HG03354 (cell line): ENCODE results near the gene SPATA18.
"Not testable (repeated sequence)": the region's sequence is repeated elsewhere in the genome, so short reads cannot be mapped to it uniquely, and the experiment has no call there.

Source experiments
- ATAC-seq: cut with Tn5 transposase; IDR thresholded peaks from one replicate; pipeline ENCODE4 v1.9.1; 2021; ENCODE audit warnings: mild to moderate bottlenecking; ENCODE audit not compliant: unreplicated experiment, poor library complexity, severe bottlenecking

SPATA18 gene

DNA sequence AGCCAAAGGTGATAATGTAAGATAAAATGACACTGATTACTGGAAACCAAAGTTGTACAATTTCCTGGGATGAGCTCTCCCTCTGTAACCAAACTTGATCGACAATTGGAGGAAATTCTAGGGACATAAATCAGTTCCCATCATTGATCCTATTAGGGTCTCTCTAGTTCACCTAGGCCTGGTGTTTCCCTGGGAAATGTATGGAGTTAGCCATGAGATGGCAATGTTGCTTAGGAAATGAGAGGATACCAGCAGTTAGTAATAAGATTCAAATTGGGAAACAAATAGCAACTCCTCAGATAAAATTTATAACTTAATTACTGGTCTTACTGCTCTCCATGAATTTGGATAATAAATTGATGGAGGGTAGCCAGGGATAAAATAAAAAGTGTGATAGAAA lies 52.2 kb downstream of the SPATA18 start:
- ATAC-seq = no peak

DNA sequence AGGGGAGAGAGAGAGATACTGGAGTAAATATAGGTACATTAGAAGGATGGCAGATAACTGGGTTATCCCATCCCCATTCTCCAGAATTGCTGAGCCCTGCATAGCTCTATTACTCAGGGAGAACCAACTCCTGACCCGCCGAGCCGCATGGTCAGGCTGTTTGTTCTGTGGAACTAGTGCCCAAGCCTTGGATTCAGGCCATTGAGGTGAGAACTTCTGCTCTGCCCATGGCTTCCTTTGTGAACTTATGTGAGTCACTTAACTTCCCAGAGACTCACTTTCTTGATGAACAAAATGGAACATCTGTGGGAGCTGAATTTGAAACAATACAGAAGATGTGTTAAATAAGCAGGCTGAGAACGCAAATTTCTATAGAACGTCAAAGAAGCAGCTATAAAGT lies 54.2 kb downstream of the SPATA18 start:
- no peak for ATAC-seq

DNA sequence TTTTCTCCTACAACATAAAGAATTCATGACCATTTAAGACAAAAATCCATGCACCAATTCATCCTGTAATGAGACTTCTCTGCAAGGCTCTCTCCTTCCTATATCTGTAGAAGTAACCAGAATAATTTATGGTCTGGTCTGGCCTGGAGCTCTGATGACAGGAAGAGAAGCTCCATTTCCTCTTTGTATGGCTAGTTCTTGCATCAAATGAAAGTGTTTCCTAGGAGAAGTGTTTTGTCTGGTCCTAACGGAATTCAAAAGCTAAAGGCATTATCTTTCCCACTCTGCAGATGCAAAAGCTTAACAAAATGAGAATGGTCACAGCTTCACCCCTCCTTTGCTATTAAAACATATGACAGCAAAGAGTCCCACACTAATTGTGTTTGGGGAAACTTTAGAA lies 55.1 kb downstream of the SPATA18 start:
- ATAC-seq = no peak

DNA sequence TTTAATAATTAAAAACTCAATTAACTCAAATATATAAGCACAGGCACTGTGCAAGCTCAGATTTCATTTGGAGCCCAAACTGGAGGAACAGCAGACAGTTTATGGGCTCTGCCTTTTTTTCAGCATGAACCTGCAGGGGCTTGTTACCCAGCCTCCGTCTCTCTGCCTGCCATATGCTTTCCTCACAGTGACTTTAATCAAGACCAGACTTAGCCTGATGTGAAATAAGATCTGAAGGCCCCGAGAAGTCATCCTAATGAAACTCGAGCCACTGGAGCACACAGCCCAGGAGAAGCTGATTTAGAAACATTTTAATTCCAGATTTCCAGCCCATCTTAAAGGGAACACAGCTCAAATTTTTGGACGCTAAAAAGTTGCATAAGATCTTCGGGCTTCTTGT lies 55.6 kb downstream of the SPATA18 start:
- ATAC-seq = no peak

DNA sequence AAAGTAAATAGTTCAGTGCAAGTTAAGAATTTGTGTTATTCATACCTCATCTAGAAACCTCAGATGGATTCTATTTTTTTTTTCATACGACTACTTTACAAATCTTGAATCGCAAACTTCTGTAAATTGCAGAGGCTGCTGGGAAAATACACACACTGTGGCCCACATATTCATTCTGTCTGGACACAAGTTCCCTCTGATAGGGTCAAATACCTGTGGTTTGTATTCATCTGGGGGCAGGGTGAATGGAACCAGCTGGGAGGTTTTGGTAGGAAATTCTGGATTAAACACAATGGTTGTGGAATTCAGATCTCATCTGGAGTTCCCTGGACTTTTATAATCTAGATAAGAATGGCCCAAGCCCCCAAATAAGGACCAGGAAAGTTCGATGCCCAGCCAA lies 56.2 kb downstream of the SPATA18 start:
- ATAC-seq = no peak

DNA sequence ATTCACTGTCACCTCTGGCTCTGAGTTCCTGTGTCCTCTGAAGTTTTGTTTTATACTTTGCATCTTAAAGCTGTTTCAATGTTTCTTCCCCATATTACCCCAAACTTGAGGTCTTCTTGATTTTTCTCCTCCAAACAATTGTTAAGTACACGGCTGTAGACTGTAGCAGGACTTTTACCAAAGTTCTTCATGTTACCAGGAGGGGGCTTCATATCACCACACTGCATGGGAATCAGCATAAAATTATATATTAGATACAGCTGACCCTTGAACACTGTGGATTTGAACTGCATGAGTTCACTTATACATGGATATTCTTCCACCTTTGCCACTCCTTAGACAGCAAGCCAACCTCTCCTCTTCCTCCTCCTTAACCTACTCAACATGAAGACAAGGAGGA lies 56.6 kb downstream of the SPATA18 start:
- no peak for ATAC-seq

DNA sequence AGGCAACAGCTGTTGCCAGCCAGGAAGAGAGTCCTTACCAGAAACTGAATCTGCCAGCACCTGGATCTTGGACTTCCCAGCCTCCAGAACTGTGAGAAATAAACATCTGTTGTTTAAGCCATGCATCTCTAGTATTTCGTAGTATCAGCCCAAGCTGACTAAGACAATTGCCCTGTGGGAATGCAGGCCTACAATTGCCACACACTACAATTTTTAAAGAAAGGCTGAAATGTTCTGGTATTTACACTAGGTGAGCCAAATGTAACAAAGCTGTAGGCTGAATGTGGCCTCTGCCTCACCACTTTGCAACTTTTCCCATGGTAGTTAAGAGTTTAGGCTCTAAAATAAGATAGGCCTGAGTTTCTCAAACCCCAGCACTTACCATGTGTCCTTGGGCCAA lies 59.1 kb downstream of the SPATA18 start:
- ATAC-seq = no peak

DNA sequence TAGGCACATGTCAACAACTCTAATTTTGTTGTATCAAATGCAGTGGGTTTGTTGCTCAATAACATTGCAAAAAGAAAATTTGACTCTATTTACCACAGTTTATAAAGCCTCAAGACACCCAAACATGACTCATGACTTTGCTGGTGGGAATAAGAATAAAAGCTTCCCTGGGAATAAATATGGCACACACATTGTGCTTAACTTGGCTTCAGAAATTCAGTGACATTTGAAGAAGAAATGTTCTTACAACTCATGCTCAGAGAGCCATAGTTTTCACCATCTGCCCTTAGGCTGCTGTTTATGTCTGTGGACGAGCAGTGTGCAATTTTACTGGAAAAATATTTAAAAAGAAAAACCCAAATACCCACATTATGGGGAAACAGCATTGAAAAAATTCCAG lies 60.9 kb downstream of the SPATA18 start:
- ATAC-seq = no peak

DNA sequence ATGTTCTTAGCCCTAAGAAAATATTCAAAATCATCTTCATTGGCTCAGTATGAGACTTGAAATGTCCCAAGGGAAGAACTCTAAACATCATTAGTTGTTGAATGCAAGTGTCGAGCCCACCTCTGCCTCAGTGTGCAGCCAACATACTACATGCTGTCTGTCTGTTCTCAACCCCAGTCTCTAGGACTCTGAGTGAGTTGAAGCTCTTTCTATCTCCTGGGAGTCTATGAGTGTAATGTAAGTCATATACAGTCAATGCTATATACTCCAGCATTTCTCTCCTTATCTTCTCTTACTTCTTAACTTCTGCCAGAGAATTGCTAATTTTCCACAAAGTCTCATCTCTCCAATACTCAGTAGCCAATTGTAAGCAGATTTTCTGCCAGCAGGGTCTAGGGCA lies 61.3 kb downstream of the SPATA18 start:
- ATAC-seq = no peak

DNA sequence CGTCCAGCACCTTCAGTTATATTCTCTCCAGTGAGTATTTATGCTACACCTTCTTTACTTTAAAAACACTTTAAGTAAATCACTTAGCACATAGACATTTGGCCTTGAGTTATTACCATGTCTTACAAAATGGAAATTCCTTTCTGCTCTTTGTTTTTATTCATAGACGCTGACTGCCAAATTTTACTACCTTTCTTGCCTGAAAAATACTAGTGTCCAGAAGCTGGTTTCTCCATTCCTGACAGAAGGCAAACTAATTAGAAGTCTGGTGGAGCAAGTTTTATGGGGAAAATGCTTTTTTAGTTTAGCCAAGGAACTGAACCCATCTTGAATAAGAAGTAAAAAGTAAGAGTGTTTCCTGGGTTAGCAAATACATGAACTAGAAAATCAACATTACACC lies 65.5 kb downstream of the SPATA18 start:
- ATAC-seq = no peak

DNA sequence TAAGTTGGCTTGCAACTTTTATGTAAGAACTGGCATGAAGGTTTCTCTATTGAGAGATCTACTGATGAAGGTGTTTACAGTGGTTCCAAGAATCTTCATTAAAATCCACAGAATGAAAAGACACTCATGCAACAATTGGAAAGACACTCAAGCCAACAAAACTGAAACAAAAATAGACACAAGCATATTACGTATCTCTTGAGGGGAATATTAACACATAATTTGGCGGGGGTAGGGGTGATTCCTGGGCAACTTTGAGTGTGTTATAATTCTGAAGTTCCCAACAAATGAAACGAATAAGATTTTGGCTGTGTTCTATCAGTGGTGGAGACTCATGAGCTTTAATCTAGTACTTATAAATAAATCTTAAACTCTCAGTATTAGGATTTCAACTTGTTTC lies 75.1 kb downstream of the SPATA18 start:
- ATAC-seq = no peak

DNA sequence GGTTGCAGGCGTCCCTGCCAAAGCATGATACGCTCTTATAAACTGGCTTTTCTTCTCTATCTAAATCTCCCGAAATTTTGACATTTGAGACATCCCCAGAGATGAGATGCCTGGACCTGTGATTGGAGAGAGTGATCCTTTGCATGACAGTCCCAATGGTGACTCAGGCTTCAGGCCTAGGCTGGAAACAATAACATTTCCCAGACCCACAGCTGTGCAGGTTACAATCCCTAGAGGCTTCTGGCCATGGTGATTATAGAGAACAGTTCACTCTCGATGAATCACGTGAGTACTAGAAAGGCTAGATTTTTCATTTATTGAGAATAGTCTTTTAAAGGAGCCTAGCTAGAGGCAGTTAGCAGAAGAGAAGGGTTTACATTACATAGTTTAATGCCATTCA lies 75.9 kb downstream of the SPATA18 start:
- no peak for ATAC-seq

DNA sequence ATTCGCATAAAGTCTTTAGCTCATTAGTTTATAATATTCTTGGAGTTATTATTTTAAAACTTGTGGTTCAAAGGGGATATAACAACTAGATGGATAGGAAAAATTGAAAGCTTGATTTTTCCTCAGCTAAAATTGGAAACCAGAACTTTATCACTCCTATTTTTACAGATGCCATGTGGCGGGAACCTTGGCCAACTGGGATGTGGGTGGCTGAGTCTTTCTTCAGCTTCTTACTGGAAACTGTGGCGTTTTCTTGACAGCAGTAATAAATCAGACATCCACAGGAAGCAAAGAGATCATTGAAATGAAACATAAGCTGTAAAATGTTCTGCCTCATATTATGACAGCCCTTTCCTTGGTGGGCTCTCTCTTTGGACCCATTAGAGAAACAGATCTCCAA lies 84.1 kb downstream of the SPATA18 start:
- no peak for ATAC-seq

DNA sequence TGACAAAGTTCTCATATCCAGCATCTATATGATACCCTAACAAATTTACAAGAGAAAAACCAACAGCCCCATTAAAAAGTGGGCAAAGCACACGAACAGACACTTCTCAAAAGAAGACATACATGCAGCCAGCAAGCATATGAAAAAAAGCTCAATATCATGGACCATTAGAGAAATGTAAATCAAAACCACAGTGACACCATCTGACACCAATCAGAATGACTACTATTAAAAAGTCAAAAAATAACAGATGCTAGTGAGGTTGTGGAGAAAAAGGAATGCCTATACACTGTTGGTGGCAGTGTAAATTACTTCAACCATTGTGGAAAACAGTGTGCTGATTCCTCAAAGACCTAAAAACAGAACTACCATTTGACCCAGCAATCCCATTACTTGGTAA lies 86.0 kb downstream of the SPATA18 start:
- ATAC-seq = not testable (repeated sequence)

DNA sequence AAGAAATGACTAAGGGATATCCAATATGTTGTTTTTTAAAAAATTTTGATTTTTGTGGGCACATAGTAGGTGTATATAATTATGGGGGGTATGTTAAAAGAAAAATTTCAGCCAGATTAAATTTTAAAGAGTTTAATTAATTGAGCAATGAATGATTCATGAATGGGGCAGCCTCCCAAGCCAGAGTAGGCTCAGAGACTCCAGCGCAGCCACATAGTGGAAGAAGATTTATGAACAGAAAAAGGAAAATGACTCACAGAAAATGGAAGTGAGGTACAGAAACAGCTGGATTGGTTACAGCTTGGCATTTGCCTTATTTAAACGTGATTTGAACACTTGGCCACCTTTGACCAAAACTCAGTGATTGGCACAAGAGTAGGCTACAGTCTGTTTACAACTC lies 91.7 kb downstream of the SPATA18 start:
- ATAC-seq = no peak

DNA sequence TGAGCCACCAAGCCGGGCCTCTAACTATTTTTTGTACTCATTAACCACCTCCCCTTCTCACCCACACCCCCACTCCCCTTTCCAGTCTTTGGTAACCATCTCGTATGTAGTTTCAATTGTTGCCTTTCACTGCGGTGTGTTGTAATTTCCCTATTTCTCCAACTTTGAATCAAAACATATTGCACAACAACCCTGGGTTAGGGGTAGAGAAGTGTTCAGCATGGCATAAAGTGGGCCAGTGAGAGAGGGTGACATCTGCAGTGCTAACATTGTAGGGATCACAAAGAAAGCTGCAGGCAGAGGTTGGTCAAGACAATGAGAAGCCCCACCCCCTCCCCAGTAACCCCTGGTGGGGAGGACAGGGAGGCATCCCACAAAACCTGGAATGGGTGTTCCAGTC lies 92.7 kb downstream of the SPATA18 start:
- ATAC-seq = no peak

DNA sequence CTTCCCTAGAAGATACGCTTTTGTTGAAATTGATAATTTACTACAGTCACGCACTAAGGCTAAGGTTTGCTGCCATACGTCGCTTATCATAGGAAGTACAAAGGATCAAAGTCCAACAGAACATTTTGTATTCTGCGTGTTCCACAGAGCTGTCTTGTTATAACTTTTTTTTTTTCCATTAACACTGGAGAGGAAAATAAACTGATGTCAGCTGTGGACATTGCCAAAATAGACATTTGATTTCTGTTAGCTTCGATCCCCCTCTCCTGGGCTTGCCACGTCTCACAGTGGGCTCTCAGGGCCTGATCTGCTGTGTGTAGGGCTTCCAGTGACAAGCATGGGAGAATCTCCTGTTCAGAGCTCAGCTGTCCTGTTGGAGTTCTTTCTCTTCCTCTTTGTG lies 93.3 kb downstream of the SPATA18 start:
- no peak for ATAC-seq
